Breast epithelium (tissue), 4 donors: Measurements from ENCODE around the gene NPHP3. TPM values are rescaled to one million over a fixed set of nuclear protein-coding genes. Genes with fewer than 3 reads are reported as not detected.

Experiments used
- DNase-seq, 2 donors: peaks; one replicate each; pipeline ENCODE4 v3.0.0-alpha.2; 2019; ENCODE audit warnings: low spot score in 2 of 2
- H3K27ac ChIP-seq, 2 donors: fragments of 200-600 bp; sonication (generic) in 1 of 2; one replicate each; pipeline ENCODE4 v1.5.1; 2016 to 2019; ENCODE audit warnings: mild to moderate bottlenecking in 1 of 2
- H3K27me3 ChIP-seq, 2 donors: fragments of 200-600 bp; sonication (generic) in 1 of 2; one replicate each; pipeline versions ENCODE4 v1.5.1 to v1.6.0; 2017 to 2019; ENCODE audit warnings: control low read depth in 1 of 2, mild to moderate bottlenecking in 1 of 2
- H3K36me3 ChIP-seq: fragments of 200-600 bp; one replicate; pipeline ENCODE4 v1.5.1; 2019
- H3K4me1 ChIP-seq, 2 donors: fragments of 200-600 bp; sonication (generic); one replicate each; pipeline ENCODE4 v1.5.1; 2016 to 2019; ENCODE audit warnings: control low read depth in 1 of 2
- H3K4me3 ChIP-seq, 3 donors: fragments of 200-600 bp; sonication (generic); 1 replicate in 2 of 3; 2 replicates in 1 of 3; pipeline ENCODE4 v1.5.1; 2016 to 2019; ENCODE audit warnings: mild to moderate bottlenecking in 3 of 3, moderate library complexity in 2 of 3
- H3K9me3 ChIP-seq, 2 donors: fragments of 200-600 bp; sonication (generic) in 1 of 2; one replicate each; pipeline ENCODE4 v1.5.1; 2016 to 2019; ENCODE audit warnings: control low read depth in 1 of 2
- POLR2A ChIP-seq: fragments of 450-650 bp; IDR thresholded peaks from one replicate; pipeline ENCODE4 v1.6.1; 2016; ENCODE audit warnings: antibody characterized with exemption, mild to moderate bottlenecking, moderate library complexity
- POLR2AphosphoS5 ChIP-seq, 3 donors: sonication (generic); formaldehyde crosslinking; IDR thresholded peaks; one replicate each; pipeline ENCODE4 v1.6.1; 2017; ENCODE audit warnings: antibody characterized with exemption in 3 of 3
- intact Hi-C: fragments of 100-400 bp; cut with DNase I; formaldehyde crosslinking; loops from one replicate; pipeline ENCODE4 v1.15.1; 2023; ENCODE audit warnings: low total_unique reads
- total RNA-seq, 3 donors: library from RNA; depleted of rRNA; stranded (reverse); fragments of >200 nt; gene quantifications; one replicate each; pipeline ENCODE4 v1.1.0, GENCODE V29; 2016
- TF ChIP-seq, protein P1 (sequence below), 3 donors: fragments of 450-650 bp; IDR thresholded peaks; one replicate each; pipeline ENCODE4 v1.5.1; 2016 to 2017; ENCODE audit warnings: antibody characterized with exemption in 3 of 3, mild to moderate bottlenecking in 3 of 3, moderate library complexity in 3 of 3

The NPHP3 gene
- total RNA-seq, 3 donors from 2014 or later = 53.0 to 98.2 (median 54.7) TPM

DNA sequence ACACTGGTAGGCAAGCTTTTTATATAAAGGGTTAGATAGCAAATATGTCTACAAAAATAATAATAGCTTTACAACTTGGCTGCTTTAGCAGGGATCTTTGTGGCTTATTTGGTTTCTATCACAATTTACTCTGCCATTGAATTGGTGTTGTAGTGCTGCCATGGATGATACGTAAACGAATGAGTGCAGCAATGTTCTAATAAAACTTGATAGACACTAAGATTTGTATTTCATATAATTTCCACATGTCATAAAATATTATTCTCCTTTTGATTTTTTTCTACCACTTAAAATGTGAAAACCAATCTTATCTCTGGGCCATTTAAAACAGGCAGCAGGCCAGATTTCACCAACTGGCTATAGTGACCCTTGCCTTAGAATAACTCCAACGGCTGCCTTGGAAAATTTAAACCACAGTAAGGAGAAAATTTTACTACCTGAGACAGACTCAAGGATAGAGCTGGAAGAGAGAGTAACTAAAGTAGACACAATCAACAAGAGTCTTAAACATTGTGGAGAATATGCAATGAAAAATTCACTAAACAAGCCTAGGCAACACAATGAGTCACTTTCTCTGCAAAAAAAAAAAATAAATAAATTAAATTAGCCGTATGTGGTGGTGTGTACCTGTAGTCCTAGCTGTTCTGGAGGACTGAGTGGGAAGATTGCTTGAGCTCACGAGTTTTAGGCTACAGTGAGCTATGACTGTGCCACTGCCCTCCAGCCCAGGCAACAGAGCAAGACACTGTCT, 8.1 kb downstream of the NPHP3 start:
- H3K9me3 ChIP-seq = no peaks in the 10 kb centered on the region
- intact Hi-C loops = no loop called here
- H3K4me3 ChIP-seq = no peak overlapping the region
- H3K4me1 ChIP-seq = no peaks in the 10 kb centered on the region
- DNase-seq = no peak
- TF ChIP-seq, protein P1, sequence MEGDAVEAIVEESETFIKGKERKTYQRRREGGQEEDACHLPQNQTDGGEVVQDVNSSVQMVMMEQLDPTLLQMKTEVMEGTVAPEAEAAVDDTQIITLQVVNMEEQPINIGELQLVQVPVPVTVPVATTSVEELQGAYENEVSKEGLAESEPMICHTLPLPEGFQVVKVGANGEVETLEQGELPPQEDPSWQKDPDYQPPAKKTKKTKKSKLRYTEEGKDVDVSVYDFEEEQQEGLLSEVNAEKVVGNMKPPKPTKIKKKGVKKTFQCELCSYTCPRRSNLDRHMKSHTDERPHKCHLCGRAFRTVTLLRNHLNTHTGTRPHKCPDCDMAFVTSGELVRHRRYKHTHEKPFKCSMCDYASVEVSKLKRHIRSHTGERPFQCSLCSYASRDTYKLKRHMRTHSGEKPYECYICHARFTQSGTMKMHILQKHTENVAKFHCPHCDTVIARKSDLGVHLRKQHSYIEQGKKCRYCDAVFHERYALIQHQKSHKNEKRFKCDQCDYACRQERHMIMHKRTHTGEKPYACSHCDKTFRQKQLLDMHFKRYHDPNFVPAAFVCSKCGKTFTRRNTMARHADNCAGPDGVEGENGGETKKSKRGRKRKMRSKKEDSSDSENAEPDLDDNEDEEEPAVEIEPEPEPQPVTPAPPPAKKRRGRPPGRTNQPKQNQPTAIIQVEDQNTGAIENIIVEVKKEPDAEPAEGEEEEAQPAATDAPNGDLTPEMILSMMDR (IDR thresholded peaks at IDR 0.05) = no peak
- TF ChIP-seq POLR2A = no peak
- TF ChIP-seq POLR2AphosphoS5 (IDR thresholded peaks at IDR 0.05) = no peak
- H3K36me3 ChIP-seq = no peaks in the 10 kb centered on the region
- H3K27me3 ChIP-seq = no peaks in the 10 kb centered on the region
- no peak overlapping the region for H3K27ac ChIP-seq

GRCh38 chr3:132710311-132710710, 11.9 kb downstream of the NPHP3 start:
- TF ChIP-seq, protein P1 (IDR thresholded peaks at IDR 0.05) = no peak
- TF ChIP-seq POLR2AphosphoS5 (IDR thresholded peaks at IDR 0.05) = no peak
- TF ChIP-seq POLR2A = no peak
- no peaks in the 10 kb centered on the region for H3K36me3 ChIP-seq
- intact Hi-C loops = no loop called here

GRCh38 chr3:132709761-132710160, 12.4 kb downstream of the NPHP3 start:
- no peaks in the 10 kb centered on the region for H3K4me1 ChIP-seq
- no peak for TF ChIP-seq POLR2A
- no peak for TF ChIP-seq POLR2AphosphoS5 (IDR thresholded peaks at IDR 0.05)
- TF ChIP-seq, protein P1 (IDR thresholded peaks at IDR 0.05) = no peak
- intact Hi-C loops = no loop called here
- DNase-seq = no peak
- no peak overlapping the region for H3K27ac ChIP-seq
- no peaks in the 10 kb centered on the region for H3K36me3 ChIP-seq
- H3K9me3 ChIP-seq = no peaks in the 10 kb centered on the region
- no peaks in the 10 kb centered on the region for H3K27me3 ChIP-seq
- H3K4me3 ChIP-seq = no peak overlapping the region

More at GRCh38 chr3:132710311-132710710, 11.9 kb downstream of the NPHP3 start:
- H3K27me3 ChIP-seq = no peaks in the 10 kb centered on the region
- no peaks in the 10 kb centered on the region for H3K4me1 ChIP-seq
- H3K4me3 ChIP-seq = no peak overlapping the region
- no peak overlapping the region for H3K27ac ChIP-seq
- no peak for DNase-seq
- H3K9me3 ChIP-seq = no peaks in the 10 kb centered on the region

GRCh38 chr3:132703733-132704132, 18.5 kb downstream of the NPHP3 start:
- intact Hi-C loops = no loop called here
- peaks cover 9% of the 10 kb centered on the region for H3K36me3 ChIP-seq
- no peaks in the 10 kb centered on the region for H3K27me3 ChIP-seq
- no peak overlapping the region for H3K27ac ChIP-seq
- no peaks in the 10 kb centered on the region for H3K4me1 ChIP-seq
- TF ChIP-seq, protein P1 (IDR thresholded peaks at IDR 0.05) = no peak
- no peak for TF ChIP-seq POLR2AphosphoS5 (IDR thresholded peaks at IDR 0.05)
- no peak for TF ChIP-seq POLR2A
- H3K9me3 ChIP-seq = no peaks in the 10 kb centered on the region
- H3K4me3 ChIP-seq = no peak overlapping the region
- no peak for DNase-seq

GRCh38 chr3:132695422-132695821, 26.8 kb downstream of the NPHP3 start:
- Histone ChIP-seq H3K4me3 (no peak overlapping the region), H3K9me3 (no peaks in the 10 kb centered on the region), H3K4me1 (no peaks in the 10 kb centered on the region), H3K27ac (no peak overlapping the region), H3K27me3 (no peaks in the 10 kb centered on the region), H3K36me3 (peaks cover 24% of the 10 kb centered on the region)
- no peak for DNase-seq
- no peak for TF ChIP-seq POLR2AphosphoS5 (IDR thresholded peaks at IDR 0.05)
- TF ChIP-seq, protein P1 (IDR thresholded peaks at IDR 0.05) = no peak
- no peak for TF ChIP-seq POLR2A
- intact Hi-C loops = no loop called here
